T-cell (primary cell): ENCODE data around the gene DGKH. TPM values are rescaled to one million over a fixed set of nuclear protein-coding genes. Genes with fewer than 3 reads are reported as not detected.

Source experiments
- ATAC-seq, 4 experiments: fragments of 200-7000 bp in 3 of 4; fragments of 150-1000 bp in 1 of 4; cut with Tn5 transposase; replicated peaks in 1 of 4; 1 replicate in 3 of 4; 2 replicates in 1 of 4; pipeline ENCODE4 v1.10.0; 2021; ENCODE audit warnings: moderate library complexity in 3 of 4, mild to moderate bottlenecking in 2 of 4, moderate number of reproducible peaks in 1 of 4
- CTCF ChIA-PET, 2 donors: fragments of 300-600 bp; sonication (Branson Sonifier 250); formaldehyde crosslinking; loops; one replicate each; lab custom pipeline; 2022; ENCODE audit warnings: antibody characterized with exemption in 2 of 2; lab: Charles Lee
- POLR2A ChIA-PET, 2 donors: fragments of 300-600 bp; sonication (Branson Sonifier 250); formaldehyde crosslinking; loops; one replicate each; lab custom pipeline; 2022; ENCODE audit warnings: antibody characterized with exemption in 2 of 2; lab: Charles Lee
- DNase-seq, 35 experiments: peaks; one replicate each; pipeline versions ENCODE4 v3.0.0 to v3.0.0-alpha.2; 2013 to 2023
- H3K27ac ChIP-seq: one replicate; pipeline ENCODE4 v1.5.1; 2013; ENCODE audit warnings: low read length
- H3K27me3 ChIP-seq, 2 experiments: replicated peaks in 1 of 2; 1 replicate in 1 of 2; 2 replicates in 1 of 2; pipeline versions ENCODE4 v1.6.1 to v1.7.0; 2013; ENCODE audit warnings: low read length in 1 of 2, mixed read lengths in 1 of 2; ENCODE audit not compliant: control insufficient read depth in 2 of 2, insufficient read depth in 2 of 2; ENCODE audit errors: extremely low read depth in 1 of 2
- H3K36me3 ChIP-seq, 2 donors: 1 replicate in 1 of 2; 2 replicates in 1 of 2; pipeline versions ENCODE4 v1.6.1 to v1.7.0; 2013; ENCODE audit warnings: low read length in 1 of 2; ENCODE audit not compliant: control insufficient read depth in 2 of 2, insufficient read depth in 1 of 2; ENCODE audit errors: extremely low read depth in 1 of 2
- H3K4me1 ChIP-seq, 2 experiments: 1 replicate in 1 of 2; 2 replicates in 1 of 2; pipeline versions ENCODE4 v1.6.1 to v1.7.0; 2013; ENCODE audit warnings: low read length in 2 of 2, mixed read lengths in 1 of 2; ENCODE audit not compliant: insufficient read depth in 2 of 2, control insufficient read depth in 1 of 2; ENCODE audit errors: extremely low read depth in 1 of 2
- H3K4me3 ChIP-seq, 2 donors: 1 replicate in 1 of 2; 2 replicates in 1 of 2; pipeline versions ENCODE4 v1.5.1 to v1.7.0; 2013; ENCODE audit warnings: mild to moderate bottlenecking in 2 of 2, low read length in 1 of 2, moderate library complexity in 1 of 2; ENCODE audit not compliant: control insufficient read depth in 1 of 2; ENCODE audit errors: extremely low read depth in 1 of 2
- H3K9me3 ChIP-seq: 2 replicates; pipeline ENCODE4 v1.7.0; 2013
- H3K27ac Mint-ChIP-seq, 2 donors: one replicate each; pipeline ENCODE4 v1.8.0; 2020 to 2021; ENCODE audit warnings: mild to moderate bottlenecking in 2 of 2, mixed read lengths in 2 of 2
- H3K27me3 Mint-ChIP-seq, 2 donors: one replicate each; pipeline ENCODE4 v1.8.0; 2021 to 2022; ENCODE audit warnings: mixed read lengths in 2 of 2
- H3K36me3 Mint-ChIP-seq: one replicate; pipeline ENCODE4 v1.8.0; 2021; ENCODE audit warnings: mixed read lengths
- H3K4me1 Mint-ChIP-seq, 3 donors: one replicate each; pipeline ENCODE4 v1.8.0; 2020 to 2022; ENCODE audit warnings: mixed read lengths in 3 of 3, mild to moderate bottlenecking in 1 of 3
- H3K4me3 Mint-ChIP-seq, 3 donors: one replicate each; pipeline ENCODE4 v1.8.0; 2020 to 2022; ENCODE audit warnings: mild to moderate bottlenecking in 3 of 3, mixed read lengths in 3 of 3, moderate library complexity in 3 of 3
- H3K9me3 Mint-ChIP-seq, 3 donors: one replicate each; pipeline ENCODE4 v1.8.0; 2020 to 2022; ENCODE audit warnings: mixed read lengths in 3 of 3
- WGBS: methylation state at CpG from one replicate; pipeline ENCODE4 v1.1.5; 2013; ENCODE audit warnings: missing lambda C conversion rate; ENCODE audit not compliant: insufficient coverage; 5-methylcytosine and 5-hydroxymethylcytosine counted together
- total RNA-seq, 35 experiments: library from RNA in 6 of 35; stranded (reverse) in 6 of 35; fragments of 120-200 nt in 1 of 35; gene quantifications; one replicate each; pipeline versions ENCODE4 v1.2.1 to v1.2.4 and lab custom pipeline; 2013 to 2026

The DGKH gene
- total RNA-seq, 5 donors from 2014 or later (not counting 1 experiment from before 2014, with no cell fraction given) = 8.6 to 14.6 (median 8.8) TPM

DNA sequence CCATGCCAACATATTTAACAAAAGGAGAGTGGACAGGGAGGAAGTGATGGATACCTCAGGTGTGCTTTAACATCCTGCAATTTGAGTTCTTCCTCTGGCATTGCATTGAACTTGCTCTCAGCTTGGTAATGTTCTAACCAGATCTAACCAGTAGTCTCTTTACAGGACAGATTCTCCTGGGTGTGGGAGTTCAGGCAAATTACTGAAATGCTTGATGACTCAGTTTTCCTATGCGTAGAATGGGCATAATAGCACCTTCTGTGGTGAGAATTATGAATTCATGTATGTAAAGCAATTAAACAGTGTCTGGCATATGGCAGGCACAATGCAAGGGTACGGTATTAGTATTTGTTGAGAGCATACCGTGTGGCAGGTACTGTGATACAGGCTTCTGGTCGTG, 227.1 kb downstream of the DGKH start:
- Mint-ChIP-seq H3K4me3 (peak overlapping the region in 2 of 3 donors; percentile 7 to 29), H3K27ac (peak overlapping the region; percentile 2 to 88), H3K27me3 (no peaks in the 10 kb centered on the region), H3K9me3 (no peaks in the 10 kb centered on the region), H3K4me1 (peaks cover 49 to 58% (median 51%) of the 10 kb centered on the region in 3 donors), H3K36me3 (no peaks in the 10 kb centered on the region)
- ATAC-seq (no peak), DNase-seq (peak in 1 of 35 experiments; percentile 17)
- H3K9me3 ChIP-seq = no peaks in the 10 kb centered on the region
- H3K27ac ChIP-seq = peak overlapping the region; percentile 3
- no peak overlapping the region for H3K4me3 ChIP-seq
- POLR2A ChIA-PET = no interaction called here
- H3K36me3 ChIP-seq = no peaks in the 10 kb centered on the region
- 65% methylated on average over 3 of the region's 4 CpGs for WGBS
- CTCF ChIA-PET = no interaction called here
- H3K27me3 ChIP-seq = no peaks in the 10 kb centered on the region
- H3K4me1 ChIP-seq = peaks cover 21 to 49% of the 10 kb centered on the region in 2 experiments

GRCh38 chr13:42276683-42277082, 228.2 kb downstream of the DGKH start:
- Mint-ChIP-seq H3K4me1 (peaks cover 40 to 46% (median 41%) of the 10 kb centered on the region in 3 donors), H3K27ac (peak overlapping the region; percentile 7 to 68), H3K36me3 (no peaks in the 10 kb centered on the region), H3K9me3 (no peaks in the 10 kb centered on the region), H3K27me3 (no peaks in the 10 kb centered on the region), H3K4me3 (peak overlapping the region in 2 of 3 donors; percentile 31 to 35)
- no CpG with 5 or more reads among the region's 3 CpGs for WGBS
- ATAC-seq (no peak), DNase-seq (no peak)
- no peaks in the 10 kb centered on the region for H3K36me3 ChIP-seq
- no peak overlapping the region for H3K27ac ChIP-seq
- peaks cover 13 to 45% of the 10 kb centered on the region in 2 experiments for H3K4me1 ChIP-seq
- H3K27me3 ChIP-seq = no peaks in the 10 kb centered on the region
- ChIA-PET CTCF (no interaction called here), POLR2A (no interaction called here)
- no peak overlapping the region for H3K4me3 ChIP-seq
- no peaks in the 10 kb centered on the region for H3K9me3 ChIP-seq

- 81% methylated on average over 5 of the region's 7 CpGs for WGBS
- Mint-ChIP-seq H3K9me3 (no peaks in the 10 kb centered on the region), H3K36me3 (no peaks in the 10 kb centered on the region), H3K4me3 (peak overlapping the region in 2 of 3 donors; percentile 7 to 36), H3K4me1 (peaks cover 44 to 48% (median 45%) of the 10 kb centered on the region in 3 donors), H3K27me3 (no peaks in the 10 kb centered on the region), H3K27ac (peak overlapping the region; percentile 13 to 74)
- ChIA-PET CTCF (no interaction called here), POLR2A (no interaction called here)
- Histone ChIP-seq H3K27me3 (no peaks in the 10 kb centered on the region), H3K36me3 (no peaks in the 10 kb centered on the region), H3K9me3 (no peaks in the 10 kb centered on the region), H3K27ac (peak overlapping the region; percentile 13), H3K4me1 (peaks cover 13 to 43% of the 10 kb centered on the region in 2 experiments), H3K4me3 (no peak overlapping the region)
- no peak for ATAC-seq
- no peak for DNase-seq
Observed at GRCh38 chr13:42277618-42278276, 229.3 kb downstream of the DGKH start.

- peaks cover under 1% of the 10 kb centered on the region for H3K36me3 Mint-ChIP-seq
- ATAC-seq (peak in 1 of 4 experiments; percentile 56), DNase-seq (peak in 1 of 35 experiments; percentile 18)
- H3K9me3 Mint-ChIP-seq = no peaks in the 10 kb centered on the region
- Histone ChIP-seq H3K36me3 (no peaks in the 10 kb centered on the region), H3K27me3 (no peaks in the 10 kb centered on the region), H3K9me3 (no peaks in the 10 kb centered on the region), H3K4me1 (peaks cover 10 to 33% of the 10 kb centered on the region in 2 experiments), H3K27ac (no peak overlapping the region), H3K4me3 (no peak overlapping the region)
- peaks cover 44 to 48% (median 46%) of the 10 kb centered on the region in 3 donors for H3K4me1 Mint-ChIP-seq
- no peak overlapping the region for H3K27ac Mint-ChIP-seq
- CTCF ChIA-PET = no interaction called here
- H3K27me3 Mint-ChIP-seq = no peaks in the 10 kb centered on the region
- POLR2A ChIA-PET = interaction anchor here in 1 of 2 donors (0.6 kb wide), 1 partner anchor 231 kb away, joined by 4 read pairs; the partner anchor contains the start of gene DGKH
- H3K4me3 Mint-ChIP-seq = no peak overlapping the region
- WGBS = 8% methylated on average over 2 of the region's 6 CpGs
Observed at GRCh38 chr13:42279080-42279479, 230.6 kb downstream of the DGKH start.

DNA sequence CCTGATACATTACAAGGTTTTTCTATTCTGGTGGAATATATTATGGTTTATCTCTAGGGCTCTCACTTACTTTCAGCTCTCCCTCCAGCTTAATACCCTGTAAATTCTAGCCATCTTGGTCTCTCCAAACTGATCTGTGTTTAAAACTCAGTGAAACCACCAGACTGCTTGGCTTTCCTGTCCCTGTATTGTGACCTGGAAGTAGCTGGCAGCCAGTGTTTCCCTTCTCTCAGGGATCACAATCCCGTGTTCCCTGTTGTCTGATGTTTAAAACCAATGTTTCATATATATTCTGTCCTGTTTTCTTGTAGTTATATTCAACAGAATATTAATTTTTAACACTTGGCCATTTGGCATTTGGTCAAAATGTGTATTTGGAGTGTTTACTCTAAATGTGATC, 231.5 kb downstream of the DGKH start:
- no CpG with 5 or more reads among the region's 1 CpG for WGBS
- no peak overlapping the region for H3K4me3 ChIP-seq
- peaks cover 7 to 31% of the 10 kb centered on the region in 2 experiments for H3K4me1 ChIP-seq
- H3K36me3 ChIP-seq = no peaks in the 10 kb centered on the region
- no peaks in the 10 kb centered on the region for H3K27me3 ChIP-seq
- ChIA-PET POLR2A (no interaction called here), CTCF (no interaction called here)
- DNase-seq (no peak), ATAC-seq (no peak)
- no peak overlapping the region for H3K27ac ChIP-seq
- Mint-ChIP-seq H3K9me3 (no peaks in the 10 kb centered on the region), H3K27ac (no peak overlapping the region), H3K27me3 (no peaks in the 10 kb centered on the region), H3K4me1 (peaks cover 43 to 48% (median 44%) of the 10 kb centered on the region in 3 donors), H3K36me3 (peaks cover 3% of the 10 kb centered on the region), H3K4me3 (no peak overlapping the region)
- no peaks in the 10 kb centered on the region for H3K9me3 ChIP-seq

GRCh38 chr13:42280537-42280936, 232.1 kb downstream of the DGKH start:
- CTCF ChIA-PET = no interaction called here
- Histone ChIP-seq H3K27me3 (no peaks in the 10 kb centered on the region), H3K27ac (no peak overlapping the region), H3K36me3 (no peaks in the 10 kb centered on the region), H3K4me3 (no peak overlapping the region), H3K9me3 (no peaks in the 10 kb centered on the region), H3K4me1 (peaks cover 7 to 25% of the 10 kb centered on the region in 2 experiments)
- no peak overlapping the region for H3K4me3 Mint-ChIP-seq
- H3K27me3 Mint-ChIP-seq = no peaks in the 10 kb centered on the region
- peaks cover 5% of the 10 kb centered on the region for H3K36me3 Mint-ChIP-seq
- peaks cover 42 to 48% (median 43%) of the 10 kb centered on the region in 3 donors for H3K4me1 Mint-ChIP-seq
- ATAC-seq (no peak), DNase-seq (no peak)
- POLR2A ChIA-PET = no interaction called here
- H3K27ac Mint-ChIP-seq = no peak overlapping the region
- H3K9me3 Mint-ChIP-seq = no peaks in the 10 kb centered on the region
- 100% methylated on average over 2 of the region's 2 CpGs for WGBS
